ENCODE data around the gene LAX1. TPM values are rescaled to one million over a fixed set of nuclear protein-coding genes. Genes with fewer than 3 reads are reported as not detected.
A peak's percentile ranks its signal among the peaks of the same experiment; 100 is the strongest.

The LAX1 gene
- total RNA-seq, 1 donor from 2014 or later: 0.07 TPM

DNA sequence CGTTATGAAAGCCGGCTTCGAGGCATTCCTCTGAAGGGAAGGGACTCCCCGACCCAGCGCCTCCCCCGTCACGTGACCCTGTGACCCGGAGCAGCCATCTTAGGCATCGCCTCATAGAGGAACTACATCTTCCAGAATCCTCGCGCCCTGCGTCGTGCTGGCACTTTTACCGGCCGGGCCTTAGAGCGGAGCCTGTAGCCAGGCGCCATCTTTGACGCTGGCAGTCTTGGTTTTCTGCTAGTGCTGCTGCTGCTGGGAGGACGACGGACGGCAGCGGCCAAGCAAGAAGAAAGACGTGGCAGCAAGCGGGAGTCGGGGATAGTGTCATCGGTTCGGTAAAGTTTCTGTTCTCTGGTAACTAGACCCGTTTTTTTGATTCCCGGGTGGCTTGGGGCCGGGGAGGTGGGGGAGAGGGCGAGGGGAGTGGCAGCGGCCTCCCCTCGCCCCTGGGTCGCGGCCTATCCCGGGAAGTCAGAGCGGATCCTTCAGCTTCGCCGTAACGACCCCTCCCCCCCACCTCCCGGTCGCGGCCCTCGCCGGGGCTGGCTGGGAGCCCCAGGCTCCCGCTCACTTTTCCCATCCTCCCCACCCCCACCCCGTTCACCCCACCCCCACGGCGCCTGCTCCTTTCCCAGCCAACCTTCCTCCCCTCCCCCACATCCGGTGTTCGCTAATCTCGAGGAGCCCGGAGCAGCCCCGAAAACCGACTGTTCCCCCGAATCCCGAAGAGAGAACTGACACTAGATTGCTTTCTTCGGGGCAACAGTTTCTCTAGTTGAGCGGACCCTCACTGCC lies 30.7 kb downstream of the LAX1 start, which contains the start of the genes ZBED6 and ZC3H11A:
TSS of gene ZBED6 (plus strand) at position 183 of the 795 bp plus-strand sequence. CDS start 1,900 bp downstream, outside the sequence.
TSS of gene ZC3H11A (plus strand) at position 183 of the 795 bp plus-strand sequence. CDS start 21,448 bp downstream, outside the sequence.
- Mint-ChIP-seq H3K27me3 (ENCODE audit: low read depth) (no peaks in the 10 kb centered on the region), H3K4me1 (ENCODE audit: low read depth) (peaks cover 48% of the 10 kb centered on the region), H3K36me3 (ENCODE audit: low read depth) (peaks cover 16% of the 10 kb centered on the region), H3K9me3 (ENCODE audit: low read depth) (peaks cover 3% of the 10 kb centered on the region), H3K27ac (ENCODE audit: unreplicated experiment) (peak within 1 kb of the TSS; percentile 99), H3K4me3 (ENCODE audit: unreplicated experiment) (peak within 1 kb of the TSS; percentile 99)
- peak; percentile 99 for DNase-seq (ENCODE audit: low spot score)
- TF ChIP-seq, protein P1, sequence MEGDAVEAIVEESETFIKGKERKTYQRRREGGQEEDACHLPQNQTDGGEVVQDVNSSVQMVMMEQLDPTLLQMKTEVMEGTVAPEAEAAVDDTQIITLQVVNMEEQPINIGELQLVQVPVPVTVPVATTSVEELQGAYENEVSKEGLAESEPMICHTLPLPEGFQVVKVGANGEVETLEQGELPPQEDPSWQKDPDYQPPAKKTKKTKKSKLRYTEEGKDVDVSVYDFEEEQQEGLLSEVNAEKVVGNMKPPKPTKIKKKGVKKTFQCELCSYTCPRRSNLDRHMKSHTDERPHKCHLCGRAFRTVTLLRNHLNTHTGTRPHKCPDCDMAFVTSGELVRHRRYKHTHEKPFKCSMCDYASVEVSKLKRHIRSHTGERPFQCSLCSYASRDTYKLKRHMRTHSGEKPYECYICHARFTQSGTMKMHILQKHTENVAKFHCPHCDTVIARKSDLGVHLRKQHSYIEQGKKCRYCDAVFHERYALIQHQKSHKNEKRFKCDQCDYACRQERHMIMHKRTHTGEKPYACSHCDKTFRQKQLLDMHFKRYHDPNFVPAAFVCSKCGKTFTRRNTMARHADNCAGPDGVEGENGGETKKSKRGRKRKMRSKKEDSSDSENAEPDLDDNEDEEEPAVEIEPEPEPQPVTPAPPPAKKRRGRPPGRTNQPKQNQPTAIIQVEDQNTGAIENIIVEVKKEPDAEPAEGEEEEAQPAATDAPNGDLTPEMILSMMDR (IDR thresholded peaks at IDR 0.05): no peak

DNA sequence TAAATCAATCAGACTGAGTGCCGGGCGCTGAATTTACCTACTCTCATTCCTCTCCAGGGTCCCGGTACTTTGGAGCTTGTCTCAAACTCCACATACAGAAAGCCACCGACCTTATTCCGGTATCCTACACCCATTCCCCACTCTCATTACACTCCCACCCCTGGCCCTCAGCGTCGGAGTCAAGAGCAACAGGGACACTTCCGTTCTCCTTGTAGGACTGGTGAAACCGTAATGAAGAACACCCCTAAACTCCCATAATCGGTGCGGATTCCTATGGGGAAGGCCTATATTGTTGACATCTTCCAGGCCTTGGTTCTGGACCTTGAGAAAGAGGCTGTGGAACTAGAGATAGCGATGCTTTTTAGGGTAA lies 31.2 kb downstream of the LAX1 start:
- TF ChIP-seq, protein P1 (IDR thresholded peaks at IDR 0.05): no peak
- no peak for DNase-seq (ENCODE audit: low spot score)
- Mint-ChIP-seq H3K36me3 (ENCODE audit: low read depth) (peaks cover 16% of the 10 kb centered on the region), H3K4me3 (ENCODE audit: unreplicated experiment) (peak overlapping the region; percentile 99), H3K9me3 (ENCODE audit: low read depth) (peaks cover 3% of the 10 kb centered on the region), H3K4me1 (ENCODE audit: low read depth) (peaks cover 52% of the 10 kb centered on the region), H3K27ac (ENCODE audit: unreplicated experiment) (peak overlapping the region; percentile 99), H3K27me3 (ENCODE audit: low read depth) (no peaks in the 10 kb centered on the region)

DNA sequence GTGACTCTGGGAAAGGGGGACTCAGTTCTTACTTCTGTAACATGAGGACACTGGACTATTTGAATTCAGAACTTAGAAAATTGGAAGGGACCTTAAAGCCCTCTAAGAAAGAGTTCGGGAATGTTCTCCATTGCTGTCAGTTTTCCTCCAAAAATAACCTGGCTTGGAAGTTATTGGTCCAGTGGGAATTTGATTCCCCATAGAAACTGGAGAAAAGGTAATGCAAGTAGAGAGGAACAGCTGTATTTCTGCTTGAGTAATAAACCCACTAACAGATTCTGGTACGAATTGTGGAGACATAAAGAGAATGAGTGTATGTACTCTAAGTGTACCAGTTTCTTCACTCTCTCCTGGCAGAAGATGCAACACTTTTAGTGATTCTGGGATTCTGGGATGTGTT lies 32.2 kb downstream of the LAX1 start:
- Mint-ChIP-seq H3K4me3 (ENCODE audit: unreplicated experiment) (peak overlapping the region; percentile 99), H3K4me1 (ENCODE audit: low read depth) (peaks cover 58% of the 10 kb centered on the region), H3K36me3 (ENCODE audit: low read depth) (peaks cover 16% of the 10 kb centered on the region), H3K9me3 (ENCODE audit: low read depth) (peaks cover 3% of the 10 kb centered on the region), H3K27ac (ENCODE audit: unreplicated experiment) (peak overlapping the region; percentile 42), H3K27me3 (ENCODE audit: low read depth) (no peaks in the 10 kb centered on the region)
- DNase-seq (ENCODE audit: low spot score): no peak
- TF ChIP-seq, protein P1 (IDR thresholded peaks at IDR 0.05): no peak

DNA sequence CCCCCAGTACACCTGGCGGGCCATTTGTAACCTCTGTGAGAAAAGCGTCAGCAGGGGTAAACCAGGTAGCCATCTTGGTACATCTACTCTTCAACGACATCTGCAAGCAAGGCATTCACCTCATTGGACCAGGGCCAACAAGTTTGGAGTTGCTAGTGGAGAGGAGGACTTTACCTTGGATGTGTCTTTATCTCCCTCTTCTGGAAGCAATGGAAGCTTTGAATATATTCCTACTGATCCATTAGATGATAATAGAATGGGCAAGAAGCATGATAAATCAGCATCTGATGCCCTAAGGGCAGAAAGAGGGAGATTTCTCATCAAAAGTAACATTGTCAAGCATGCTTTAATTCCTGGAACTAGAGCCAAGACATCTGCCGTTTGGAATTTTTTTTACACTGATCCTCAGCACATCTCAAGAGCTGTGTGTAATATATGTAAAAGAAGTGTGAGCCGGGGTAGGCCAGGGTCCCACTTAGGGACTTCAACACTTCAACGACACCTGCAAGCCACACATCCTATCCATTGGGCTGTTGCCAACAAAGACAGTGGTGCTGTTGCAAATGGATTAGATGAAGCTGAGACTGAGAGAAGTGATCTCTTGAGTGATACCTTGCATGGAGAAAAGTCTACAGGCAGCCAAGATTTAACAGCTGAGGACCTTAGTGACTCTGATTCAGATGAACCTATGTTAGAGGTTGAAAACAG lies 33.1 kb downstream of the LAX1 start:
- Mint-ChIP-seq H3K27me3 (ENCODE audit: low read depth) (no peaks in the 10 kb centered on the region), H3K4me1 (ENCODE audit: low read depth) (peaks cover 64% of the 10 kb centered on the region), H3K4me3 (ENCODE audit: unreplicated experiment) (peak overlapping the region; percentile 11), H3K9me3 (ENCODE audit: low read depth) (peaks cover 3% of the 10 kb centered on the region), H3K36me3 (ENCODE audit: low read depth) (peaks cover 21% of the 10 kb centered on the region), H3K27ac (ENCODE audit: unreplicated experiment) (peak overlapping the region; percentile 41)
- TF ChIP-seq, protein P1 (IDR thresholded peaks at IDR 0.05): peak; percentile 28
- DNase-seq (ENCODE audit: low spot score): no peak

DNA sequence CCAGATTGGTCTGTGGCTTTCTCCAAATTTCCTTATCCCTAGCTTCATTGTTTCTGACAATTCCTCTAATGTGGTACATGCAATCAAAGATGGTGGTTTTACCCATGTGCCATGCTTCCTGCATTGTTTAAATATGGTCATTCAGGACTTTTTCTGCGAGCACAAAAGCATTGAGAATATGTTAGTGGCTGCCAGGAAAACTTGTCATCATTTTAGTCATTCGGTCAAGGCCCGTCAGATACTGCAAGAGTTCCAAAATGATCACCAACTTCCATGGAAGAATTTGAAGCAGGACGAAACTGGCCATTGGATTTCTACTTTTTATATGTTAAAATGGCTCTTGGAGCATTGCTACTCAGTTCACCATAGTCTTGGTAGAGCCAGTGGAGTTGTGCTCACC lies 34.2 kb downstream of the LAX1 start:
- H3K27me3 Mint-ChIP-seq (ENCODE audit: low read depth): no peaks in the 10 kb centered on the region
- no peak for DNase-seq (ENCODE audit: low spot score)
- H3K36me3 Mint-ChIP-seq (ENCODE audit: low read depth): peaks cover 24% of the 10 kb centered on the region
- no peak overlapping the region for H3K4me3 Mint-ChIP-seq (ENCODE audit: unreplicated experiment)
- peaks cover 70% of the 10 kb centered on the region for H3K4me1 Mint-ChIP-seq (ENCODE audit: low read depth)
- H3K27ac Mint-ChIP-seq (ENCODE audit: unreplicated experiment): no peak overlapping the region
- TF ChIP-seq, protein P1 (IDR thresholded peaks at IDR 0.05): no peak
- H3K9me3 Mint-ChIP-seq (ENCODE audit: low read depth): peaks cover 3% of the 10 kb centered on the region

Data from chondrocyte (in vitro differentiated cells).